Stimulated activated naive CD4-positive, alpha-beta T cell treated with Interleukin-2 at 50 U/mL for 16 hours (primary cell): ENCODE results near the gene MLYCD.

Experiments used
- DNase-seq: peaks from one replicate; lab custom pipeline; 2025; lab: John Stamatoyannopoulos, UW

MLYCD gene

GRCh38 chr16:83898463-83899271, at the start of gene MLYCD:
MLYCD (plus strand) TSS chr16:83899115; CDS start chr16:83899145, 30 bp downstream.
- DNase-seq: peak; percentile 72

GRCh38 chr16:83849421-83849820, 49.5 kb upstream of the MLYCD start:
- DNase-seq: no peak

GRCh38 chr16:83850947-83851346, 48.0 kb upstream of the MLYCD start:
- no peak for DNase-seq

DNA sequence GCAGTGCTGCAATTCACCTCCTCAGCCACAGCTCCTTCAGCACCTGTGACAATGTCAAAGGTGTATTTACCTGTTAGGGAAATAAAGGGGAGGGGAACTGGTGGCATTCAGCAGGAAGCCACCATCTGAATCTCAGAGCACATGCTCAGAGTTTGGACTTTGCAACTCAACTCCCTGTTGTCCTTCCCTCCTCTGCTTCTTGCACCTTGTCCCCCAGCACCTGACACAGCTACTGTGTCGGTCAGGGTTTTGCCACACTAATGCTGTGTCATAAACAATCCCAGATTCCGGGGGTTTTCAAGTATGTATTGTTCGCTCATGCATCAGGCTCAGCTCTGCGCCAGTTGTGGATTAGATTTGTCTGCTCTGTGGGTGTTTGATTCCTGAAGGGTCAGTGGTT, 47.4 kb upstream of the MLYCD start:
- no peak for DNase-seq

DNA sequence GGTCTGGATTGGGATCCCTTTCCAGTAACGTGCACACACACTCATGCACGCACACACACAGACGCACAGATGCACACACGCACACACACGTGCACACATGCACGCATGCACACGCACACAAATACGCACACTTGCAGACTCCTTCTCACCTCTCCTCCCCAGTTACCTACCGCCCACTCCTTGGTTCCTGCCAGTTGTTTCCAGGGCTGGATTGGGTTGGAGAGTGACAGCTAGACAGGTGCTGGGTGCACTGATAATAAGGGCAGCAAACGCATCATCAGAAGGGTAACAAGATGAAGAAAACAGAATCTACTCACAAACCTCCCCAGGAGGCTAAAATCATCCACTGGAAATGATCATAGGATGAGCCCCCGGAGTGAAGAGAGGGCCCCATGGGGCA, 46.1 kb upstream of the MLYCD start:
- DNase-seq: no peak

DNA sequence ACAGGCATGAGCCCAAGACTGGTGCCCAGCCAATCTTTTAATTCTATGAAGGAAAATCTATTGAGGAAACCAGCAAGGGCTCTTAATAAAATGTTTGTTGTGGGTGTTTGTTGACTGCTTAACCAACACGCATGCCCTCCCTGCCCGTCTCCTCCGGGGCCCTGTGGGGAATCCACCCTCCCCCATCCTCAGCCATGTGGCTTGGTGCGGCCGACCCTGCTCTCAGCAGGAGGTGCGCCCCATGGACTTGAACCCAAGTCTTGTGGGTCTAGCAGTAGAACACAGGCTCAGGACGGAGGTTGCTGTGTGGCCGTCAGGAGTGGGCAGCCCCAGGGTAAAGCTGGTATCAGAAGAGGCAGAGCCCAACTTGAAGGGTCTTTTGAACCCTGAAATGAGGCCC, 45.1 kb upstream of the MLYCD start:
- DNase-seq: no peak

GRCh38 chr16:83854420-83854819, 44.5 kb upstream of the MLYCD start:
- DNase-seq: no peak

DNA sequence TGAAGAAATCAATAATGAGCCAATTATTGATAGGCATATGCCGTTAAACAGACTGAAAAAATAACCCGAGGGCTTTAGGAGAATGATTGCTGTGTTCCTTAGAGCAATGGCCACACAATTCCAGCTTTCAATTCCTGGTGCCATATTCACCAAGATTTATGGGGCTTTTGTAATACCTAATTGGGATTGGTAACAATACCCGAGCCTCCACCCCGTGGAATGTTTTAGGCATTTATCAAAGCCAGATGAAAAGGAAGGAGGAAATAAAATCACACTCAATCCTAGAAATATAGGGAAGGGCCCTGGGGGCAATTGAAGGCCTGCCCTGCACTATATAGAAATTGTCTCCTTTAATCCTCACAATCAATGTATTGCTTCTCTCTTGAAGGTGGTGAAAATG, 42.1 kb upstream of the MLYCD start:
- no peak for DNase-seq

DNA sequence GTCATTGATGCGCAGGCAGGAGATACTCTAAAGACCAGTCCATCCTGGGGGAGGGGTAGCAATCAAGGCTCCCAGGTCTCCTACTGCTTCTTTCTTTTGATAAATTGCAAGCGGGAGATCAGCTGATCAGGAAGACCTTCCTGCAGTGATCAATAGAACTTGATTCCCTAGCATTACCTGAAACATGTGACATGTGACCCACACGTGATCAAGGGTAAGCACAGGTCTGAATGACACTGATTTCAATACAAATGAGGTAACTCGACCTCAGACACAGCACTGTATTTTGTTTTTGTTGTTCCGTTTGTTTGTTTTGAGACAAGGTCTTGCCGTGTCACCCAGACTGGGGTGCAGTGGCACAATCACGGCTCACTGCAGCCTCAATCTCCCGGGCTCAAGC, 39.6 kb upstream of the MLYCD start:
- no peak for DNase-seq

DNA sequence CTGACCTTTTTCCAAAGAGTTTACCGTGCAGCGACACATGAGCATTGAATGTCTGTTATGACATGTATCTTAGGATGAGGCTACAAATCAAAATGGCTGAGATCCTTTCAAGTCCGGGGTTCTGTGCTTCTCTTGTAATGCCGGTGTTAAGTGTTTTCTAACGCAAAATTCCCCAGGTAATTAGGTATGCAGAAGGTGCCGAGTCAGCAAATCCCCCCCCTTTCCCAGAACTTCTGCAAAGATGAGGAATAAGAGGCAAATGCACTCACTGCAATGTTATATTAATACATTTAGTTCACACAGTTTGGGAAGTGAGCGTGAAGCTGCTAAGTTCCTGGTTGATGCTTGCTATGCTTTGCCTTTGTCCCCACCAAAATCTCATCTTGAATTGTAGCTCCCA, 36.3 kb upstream of the MLYCD start:
- DNase-seq: no peak

DNA sequence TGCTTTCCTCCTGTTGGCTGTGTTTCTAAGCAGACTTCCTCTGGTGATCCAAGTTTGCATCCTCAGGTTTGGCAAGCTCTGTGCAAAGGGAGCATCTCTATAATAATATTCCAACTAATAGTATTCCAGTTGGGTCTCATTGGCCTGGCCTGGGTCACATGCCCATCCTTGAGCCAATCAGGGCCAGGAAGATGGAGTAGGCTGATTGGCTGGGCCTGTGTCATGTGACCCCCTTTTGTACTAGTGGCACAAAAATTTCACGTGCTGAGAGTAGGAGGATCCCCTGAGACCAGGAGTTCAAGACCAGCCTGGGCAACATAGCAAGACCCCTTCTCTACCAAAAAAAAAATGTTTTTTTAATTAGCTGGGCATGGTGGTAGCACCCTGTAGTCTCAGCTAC, 35.2 kb upstream of the MLYCD start:
- no peak for DNase-seq

DNA sequence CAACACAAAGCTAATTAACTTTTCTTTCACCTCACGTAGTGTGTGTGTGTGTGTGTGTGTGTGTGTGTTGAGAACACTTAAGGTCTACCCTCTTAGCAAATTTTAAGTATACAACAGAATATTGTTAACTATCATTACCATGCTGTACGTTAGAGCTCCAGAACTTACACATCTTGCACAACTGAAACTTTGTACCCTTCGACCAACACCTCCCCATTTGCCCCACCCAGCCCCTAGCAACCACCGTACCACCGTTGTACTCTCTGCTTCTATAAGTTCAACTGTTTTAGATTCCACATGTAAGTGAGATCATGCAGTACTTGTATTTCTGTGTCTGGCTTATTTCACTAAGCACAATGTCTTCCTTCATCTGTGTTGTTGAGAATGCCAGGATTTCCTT, 28.1 kb upstream of the MLYCD start:
- no peak for DNase-seq

GRCh38 chr16:83878838-83879237, 20.1 kb upstream of the MLYCD start:
- no peak for DNase-seq

DNA sequence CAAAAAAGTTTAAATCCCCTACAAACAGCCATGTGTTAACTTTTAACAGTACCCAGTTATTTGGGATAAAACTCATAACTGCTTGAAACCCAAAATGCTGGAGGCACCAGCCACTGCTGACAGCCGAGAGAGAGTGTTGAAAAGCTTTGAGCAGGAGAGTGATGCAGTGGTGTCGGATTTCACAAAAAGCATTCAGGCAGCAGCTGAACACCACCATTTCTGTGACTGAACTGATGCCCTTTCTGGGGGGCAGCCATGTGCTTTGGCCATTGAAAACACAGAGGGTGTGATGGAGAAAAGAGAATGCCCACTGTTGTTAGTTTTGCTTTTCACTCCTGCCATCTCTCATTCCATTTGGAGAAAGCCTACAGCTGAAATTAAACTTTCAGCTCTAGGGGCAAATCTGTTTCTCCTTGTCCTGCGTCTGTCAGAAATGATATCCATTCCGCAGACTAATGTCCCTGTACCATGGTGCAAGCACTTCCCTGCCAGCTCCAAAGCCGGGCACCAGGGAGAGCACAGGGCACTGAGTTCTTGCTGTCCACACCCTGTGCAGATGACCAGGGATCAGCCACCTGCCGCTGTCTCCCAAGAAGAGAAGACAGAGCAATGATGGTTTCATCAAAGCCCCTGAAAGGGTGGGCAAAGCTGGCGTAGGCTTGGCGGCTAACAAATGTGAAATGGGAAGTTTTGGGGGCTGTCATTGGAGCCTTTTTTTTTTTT, 16.6 kb upstream of the MLYCD start:
- DNase-seq: no peak

DNA sequence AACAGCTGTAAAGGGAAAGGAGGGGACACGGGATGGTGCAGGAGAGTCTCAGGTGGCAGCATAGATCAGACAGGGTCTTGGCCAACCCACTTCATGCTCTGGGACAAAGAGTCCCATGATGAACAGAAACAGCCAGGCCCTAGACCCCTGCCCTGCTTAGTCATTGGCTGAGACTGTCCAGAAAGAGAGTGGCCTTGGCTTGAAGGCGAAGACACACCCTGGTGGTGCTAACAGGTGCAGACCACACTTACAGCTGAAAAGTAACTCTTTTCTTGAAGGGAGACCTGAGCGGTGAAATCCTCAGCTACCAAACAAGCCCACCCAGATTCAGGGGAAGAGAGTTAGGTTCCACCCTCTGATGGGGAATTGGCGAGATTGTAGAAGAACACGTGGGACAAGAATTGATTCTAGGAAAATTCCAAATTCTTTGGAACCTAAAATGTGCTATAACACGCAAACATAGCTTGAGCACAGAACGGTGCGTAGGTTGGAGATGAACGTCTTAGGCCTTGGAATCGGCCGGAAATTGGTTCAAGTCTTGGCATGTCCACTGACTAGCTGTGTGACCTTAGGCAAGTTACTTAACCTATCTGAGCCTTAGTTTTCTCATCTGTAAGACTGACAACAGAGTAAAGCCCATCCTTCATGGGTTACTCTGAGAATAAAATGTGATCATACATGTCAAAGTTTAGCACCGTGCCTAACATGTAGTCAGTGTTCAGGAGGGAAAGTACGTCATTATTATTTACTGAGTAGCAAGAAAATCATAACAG, 12.5 kb upstream of the MLYCD start:
- no peak for DNase-seq

DNA sequence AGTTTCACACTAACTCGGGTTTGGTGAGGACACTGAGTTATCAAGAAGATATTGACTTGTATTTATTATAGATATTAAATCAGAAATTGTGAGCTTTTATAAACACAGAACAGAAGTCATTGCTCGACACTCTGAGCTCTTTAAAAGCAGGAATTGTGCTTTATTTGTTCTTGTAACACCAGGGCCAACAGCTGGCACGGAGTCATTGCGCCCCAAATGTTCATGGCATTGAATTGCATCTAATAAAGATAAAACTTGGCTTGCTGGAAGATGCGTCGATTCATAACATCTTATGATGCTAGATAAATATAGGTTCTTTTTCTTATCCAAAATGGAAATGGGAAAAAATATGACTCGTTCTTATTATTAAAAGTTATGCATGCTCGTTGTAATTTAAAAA, 11.8 kb upstream of the MLYCD start:
- DNase-seq: no peak

DNA sequence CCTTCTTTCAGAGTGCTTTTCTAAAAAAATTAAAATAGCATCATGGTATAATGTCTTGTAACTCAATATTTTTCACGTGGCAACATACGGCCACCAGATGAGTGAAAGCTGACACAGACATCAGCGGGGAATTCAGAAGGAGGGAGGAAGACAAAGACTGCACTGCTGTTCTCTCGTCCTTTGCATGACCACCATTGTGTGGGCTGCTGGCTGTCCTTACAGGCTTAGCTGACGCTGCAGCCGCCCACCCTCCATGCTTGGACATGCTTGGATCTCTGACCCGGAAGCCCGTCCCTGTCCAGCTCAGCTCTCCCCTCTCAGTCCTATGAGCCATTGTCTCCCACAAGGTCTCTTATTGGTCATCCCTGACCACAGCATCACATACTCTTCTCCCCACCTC, 11.4 kb upstream of the MLYCD start:
- DNase-seq: no peak

DNA sequence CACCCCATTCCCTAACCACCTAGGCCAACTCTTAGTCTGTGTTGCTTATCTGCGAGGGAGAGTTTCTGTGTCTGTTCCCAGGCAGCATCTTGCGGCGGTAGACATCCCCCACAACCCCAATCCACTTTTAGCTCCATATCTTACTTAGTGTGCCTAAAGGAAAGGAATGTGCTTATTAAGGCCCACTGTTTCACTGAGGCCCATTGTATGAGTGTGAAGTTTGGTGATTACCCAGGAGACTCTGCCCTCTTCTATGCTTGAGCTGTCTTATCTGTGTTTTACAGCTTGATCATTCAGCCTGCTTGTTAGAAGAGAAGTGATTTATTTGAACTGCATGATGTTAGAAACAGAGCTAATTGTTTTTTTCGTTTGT, 10.3 kb upstream of the MLYCD start:
- no peak for DNase-seq

DNA sequence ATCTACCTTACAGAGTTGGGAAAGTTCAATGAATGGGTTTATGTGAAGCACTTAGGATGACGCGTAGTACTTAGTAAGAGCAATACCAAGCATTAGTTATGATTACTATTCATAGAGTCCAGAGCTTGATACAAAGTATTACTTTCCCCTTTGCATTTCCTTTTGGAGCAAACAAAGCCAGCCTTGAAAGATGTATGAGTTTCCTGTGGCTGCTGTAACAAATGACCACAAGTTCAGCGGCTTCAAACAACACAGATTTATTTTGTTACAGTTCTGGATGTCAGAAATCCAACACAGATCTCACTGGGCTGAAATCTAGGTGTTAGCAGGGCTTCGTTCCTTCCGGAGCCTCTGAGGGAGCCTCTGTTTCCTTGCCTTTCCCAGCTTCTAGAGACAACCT, 8.6 kb upstream of the MLYCD start:
- no peak for DNase-seq

DNA sequence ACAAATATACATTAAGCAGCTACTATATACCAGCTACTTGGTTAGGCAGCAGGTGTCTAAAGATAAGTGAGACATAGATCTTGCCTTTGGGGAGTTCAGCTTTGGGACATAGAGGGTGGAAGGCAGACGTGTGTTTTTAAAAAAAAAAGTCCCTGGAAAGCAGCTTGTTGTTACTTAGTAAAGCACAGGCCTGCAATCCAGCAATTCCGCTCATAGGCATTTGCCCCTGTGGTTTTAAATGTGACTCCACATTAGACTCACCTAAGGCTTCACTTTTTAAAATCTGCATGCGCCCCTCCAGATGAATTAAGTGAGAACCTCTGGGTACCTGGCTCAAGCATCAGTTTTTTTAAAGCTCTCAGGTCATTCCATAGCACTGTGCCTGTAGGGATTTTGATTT, 7.2 kb upstream of the MLYCD start:
- DNase-seq: no peak

GRCh38 chr16:83895243-83895642, 3.7 kb upstream of the MLYCD start:
- DNase-seq: no peak

- no peak for DNase-seq
Measured at GRCh38 chr16:83895942-83896341, 3.0 kb upstream of the MLYCD start.
